Measurements from ENCODE around the gene NRP1.

NRP1 gene

GRCh38 chr10:33180390-33180789 is 154.1 kb downstream of the NRP1 start:
- no peak overlapping the region for H3K4me3 ChIP-seq (ENCODE audit: low read length)
- no peak for DNase-seq (ENCODE audit: low read depth)
- TF ChIP-seq CTCF (IDR thresholded peaks at IDR 0.05; ENCODE audit: insufficient read depth, low read depth, low read length, missing control alignments) = no peak

- no peak for DNase-seq (ENCODE audit: low read depth)
- TF ChIP-seq CTCF (IDR thresholded peaks at IDR 0.05; ENCODE audit: insufficient read depth, low read depth, low read length, missing control alignments) = no peak
- no peak overlapping the region for H3K4me3 ChIP-seq (ENCODE audit: low read length)
These were observed 155.4 kb downstream of the NRP1 start for GRCh38 chr10:33179067-33179466.

GRCh38 chr10:33178026-33178755 is 156.3 kb downstream of the NRP1 start:
- TF ChIP-seq CTCF (IDR thresholded peaks at IDR 0.05; ENCODE audit: insufficient read depth, low read depth, low read length, missing control alignments) = no peak
- DNase-seq (ENCODE audit: low read depth) = no peak
- no peak overlapping the region for H3K4me3 ChIP-seq (ENCODE audit: low read length)

DNA sequence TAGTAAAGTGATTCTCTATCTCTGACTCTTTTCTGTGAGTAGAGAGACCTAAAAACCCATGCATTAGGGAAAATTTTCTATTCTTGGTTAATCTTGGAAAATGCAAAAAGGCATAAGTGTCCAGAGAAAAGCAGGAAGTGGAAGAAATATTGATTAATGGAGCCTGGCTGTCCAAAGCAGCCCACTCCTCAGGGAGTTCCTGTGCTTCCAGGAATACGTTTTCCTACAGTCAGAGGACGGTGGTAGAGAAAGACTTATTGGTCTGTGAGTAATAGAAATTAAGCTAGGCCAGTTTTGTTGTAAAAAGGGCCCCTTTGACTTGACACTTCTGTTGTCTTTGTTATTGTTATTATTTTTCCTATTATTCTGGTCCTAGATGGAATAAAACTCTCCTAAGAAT is 157.8 kb downstream of the NRP1 start:
- TF ChIP-seq CTCF (IDR thresholded peaks at IDR 0.05; ENCODE audit: insufficient read depth, low read depth, low read length, missing control alignments) = no peak
- H3K4me3 ChIP-seq (ENCODE audit: low read length) = no peak overlapping the region

DNA sequence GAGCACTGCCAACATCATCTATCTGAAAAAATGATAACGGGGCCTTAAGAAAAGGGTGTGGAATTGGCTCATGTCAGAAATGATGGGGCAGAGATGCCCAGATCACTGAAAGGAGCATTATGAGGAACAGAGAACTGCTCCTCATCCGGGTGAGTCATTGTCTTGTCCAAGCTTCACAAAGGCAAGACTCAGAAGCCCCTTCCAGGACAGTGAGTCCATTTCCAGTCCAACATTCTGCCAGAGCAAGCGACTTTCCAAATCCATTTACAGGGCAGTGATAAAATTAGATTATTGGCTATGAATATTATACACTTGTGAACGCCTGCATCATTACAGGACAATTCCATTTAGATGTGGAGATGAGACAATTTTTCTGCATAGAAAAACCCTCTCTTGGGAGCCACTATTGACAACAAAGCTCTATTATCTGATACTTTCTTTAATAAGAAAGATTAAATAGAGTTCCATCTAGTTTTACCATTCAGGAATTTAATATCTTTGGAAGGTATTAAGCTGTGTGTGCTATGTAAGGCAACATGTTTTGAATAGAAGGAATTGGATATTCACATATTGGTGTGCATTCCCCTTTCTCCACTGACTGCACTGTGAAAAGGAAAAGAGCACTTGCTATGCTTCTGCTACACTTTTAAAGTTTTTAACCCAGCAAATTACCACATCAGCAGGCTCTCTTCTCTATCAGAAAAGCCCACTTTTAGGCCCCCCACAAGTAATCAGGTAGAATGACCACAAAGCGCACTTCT is 159.6 kb downstream of the NRP1 start:
- TF ChIP-seq CTCF (IDR thresholded peaks at IDR 0.05; ENCODE audit: insufficient read depth, low read depth, low read length, missing control alignments) = no peak
- no peak overlapping the region for H3K4me3 ChIP-seq (ENCODE audit: low read length)
- DNase-seq (ENCODE audit: low read depth) = no peak

More for the DNA sequence above, 157.8 kb downstream of the NRP1 start:
- DNase-seq (ENCODE audit: low read depth) = no peak

- no peak overlapping the region for H3K4me3 ChIP-seq (ENCODE audit: low read length)
- no peak for TF ChIP-seq CTCF (IDR thresholded peaks at IDR 0.05; ENCODE audit: insufficient read depth, low read depth, low read length, missing control alignments)
- no peak for DNase-seq (ENCODE audit: low read depth)
These were observed 168.6 kb downstream of the NRP1 start for GRCh38 chr10:33165911-33166310.
